A549 (cell line): ENCODE data around the gene STRIP2. TPM values are rescaled to one million over a fixed set of nuclear protein-coding genes. Genes with fewer than 3 reads are reported as not detected.
"Not testable (repeated sequence)": the region's sequence is repeated elsewhere in the genome, so short reads cannot be mapped to it uniquely, and the experiment has no call there.

Experiments used
- ATAC-seq, 2 experiments: fragments of 200-7000 bp in 1 of 2; fragments of >200 bp in 1 of 2; cut with Nextera tagmentation in 1 of 2; cut with Tn5 transposase in 1 of 2; 3 replicates each; pipeline versions ENCODE4 v1.8.0 to v1.9.1; 2018 to 2020; ENCODE audit warnings: mild to moderate bottlenecking in 1 of 2, moderate library complexity in 1 of 2
- CTCF ChIA-PET: fragments of 300-600 bp; sonication (Branson Sonifier 250); formaldehyde crosslinking; extraction: SDS; loops from one replicate; lab custom pipeline; 2021; ENCODE audit warnings: antibody characterized with exemption, inconsistent platforms; lab: Yijun Ruan, JAX
- POLR2A ChIA-PET: fragments of 350-600 bp; formaldehyde crosslinking; extraction: SDS; loops from one replicate; lab custom pipeline; 2021; ENCODE audit warnings: antibody characterized with exemption, inconsistent platforms; lab: Yijun Ruan, JAX
- DNase-seq, 2 experiments: peaks; one replicate each; pipeline versions ENCODE4 v3.0.0 to v3.0.0-alpha.2; 2011 to 2016; ENCODE audit warnings: low read depth in 1 of 2, low spot score in 1 of 2
- FAIRE-seq: peaks from 2 replicates; lab custom pipeline; 2011; peaks lifted over from hg19 to GRCh38; lab: Jason Lieb, UNC
- H3K27ac ChIP-seq, 2 experiments: fragments of >200 bp; sonication (Bioruptor Twin); formaldehyde crosslinking; 3 replicates each; pipeline ENCODE4 v1.5.1; 2016 to 2017
- H3K4me1 ChIP-seq: fragments of >200 bp; sonication (Bioruptor Twin); formaldehyde crosslinking; 3 replicates; pipeline ENCODE4 v1.6.1; 2016
- H3K4me2 ChIP-seq: fragments of >200 bp; sonication (Bioruptor Twin); formaldehyde crosslinking; 3 replicates; pipeline ENCODE4 v1.6.1; 2016
- H3K4me3 ChIP-seq: fragments of >200 bp; sonication (Bioruptor Twin); formaldehyde crosslinking; 3 replicates; pipeline ENCODE4 v1.5.1; 2016
- H3K9me3 ChIP-seq: fragments of >200 bp; sonication (Bioruptor Twin); formaldehyde crosslinking; 3 replicates; pipeline ENCODE4 v1.6.1; 2016
- CBX2 ChIP-seq: fragments of 200-600 bp; sonication (generic); IDR thresholded peaks from 2 replicates; pipeline ENCODE4 v1.6.1; 2016; ENCODE audit warnings: low read depth, mild to moderate bottlenecking, borderline replicate concordance
- CBX8 ChIP-seq: fragments of 200-600 bp; sonication (generic); IDR thresholded peaks from 2 replicates; pipeline ENCODE4 v1.6.1; 2016
- CEBPB ChIP-seq, 2 experiments: fragments of >200 bp in 1 of 2; sonication (Bioruptor Twin) in 1 of 2; formaldehyde crosslinking in 1 of 2; IDR thresholded peaks; 2 replicates each; pipeline ENCODE4 v1.6.1; 2012 to 2016
- CTCF ChIP-seq: fragments of >200 bp; sonication (Bioruptor Twin); formaldehyde crosslinking; IDR thresholded peaks from 3 replicates; pipeline ENCODE4 v1.5.1; 2016
- E2F6 ChIP-seq: IDR thresholded peaks from 2 replicates; pipeline ENCODE4 v1.6.1; 2012; ENCODE audit warnings: low read depth, borderline replicate concordance
- ELK1 ChIP-seq: fragments of 150-350 bp; IDR thresholded peaks from 2 replicates; pipeline ENCODE4 v1.6.1; 2014; ENCODE audit warnings: low read depth, mild to moderate bottlenecking, low read length
- EP300 ChIP-seq, 2 experiments: fragments of >200 bp; sonication (Bioruptor Twin); formaldehyde crosslinking; IDR thresholded peaks; 2 replicates in 1 of 2; 3 replicates in 1 of 2; pipeline ENCODE4 v1.6.1; 2016 to 2017
- ESRRA ChIP-seq: fragments of 150-350 bp; IDR thresholded peaks from 2 replicates; pipeline ENCODE4 v1.6.1; 2014; ENCODE audit warnings: mild to moderate bottlenecking, low read length, borderline replicate concordance
- HDAC2 ChIP-seq: fragments of 200-600 bp; sonication (generic); IDR thresholded peaks from 2 replicates; pipeline ENCODE4 v1.6.1; 2016
- HEYL ChIP-seq: fragments of 250-450 bp; sonication (Bioruptor Pico); IDR thresholded peaks from 2 replicates; pipeline ENCODE4 v1.8.0; 2021; ENCODE audit warnings: mild to moderate bottlenecking, moderate library complexity
- JUNB ChIP-seq: fragments of >200 bp; sonication (Bioruptor Twin); formaldehyde crosslinking; IDR thresholded peaks from 2 replicates; pipeline ENCODE4 v1.6.1; 2016
- KDM1A ChIP-seq: fragments of 200-600 bp; sonication (generic); IDR thresholded peaks from 2 replicates; pipeline ENCODE4 v1.6.1; 2016; ENCODE audit warnings: low read depth, mild to moderate bottlenecking
- KDM5A ChIP-seq: fragments of 200-600 bp; sonication (generic); IDR thresholded peaks from 2 replicates; pipeline ENCODE4 v1.6.1; 2016; ENCODE audit warnings: antibody characterized with exemption, mild to moderate bottlenecking
- MYC ChIP-seq: IDR thresholded peaks from 2 replicates; pipeline ENCODE4 v1.6.1; 2012; ENCODE audit warnings: mild to moderate bottlenecking, inconsistent platforms, low read length, improper control_type of control experiment, borderline replicate concordance
- NFE2L2 ChIP-seq: fragments of 150-350 bp; conservative IDR thresholded peaks from 2 replicates; pipeline ENCODE4 v1.6.1; 2014; ENCODE audit warnings: low read length
- NR3C1 ChIP-seq: fragments of >200 bp; sonication (Bioruptor Twin); formaldehyde crosslinking; IDR thresholded peaks from 3 replicates; pipeline ENCODE4 v1.6.1; 2017
- POLR2A ChIP-seq: IDR thresholded peaks from 2 replicates; pipeline ENCODE4 v1.6.1; 2012; ENCODE audit warnings: mild to moderate bottlenecking, low read length
- RCOR1 ChIP-seq: fragments of 150-350 bp; IDR thresholded peaks from 2 replicates; pipeline ENCODE4 v1.6.1; 2014; ENCODE audit warnings: antibody characterized with exemption, low read length, low read depth
- REST ChIP-seq: fragments of 200-600 bp; sonication (generic); IDR thresholded peaks from 2 replicates; pipeline ENCODE4 v1.6.1; 2016; ENCODE audit warnings: antibody characterized with exemption, mild to moderate bottlenecking, moderate library complexity
- RNF2 ChIP-seq: fragments of 200-600 bp; sonication (generic); IDR thresholded peaks from 2 replicates; pipeline ENCODE4 v1.6.1; 2016; ENCODE audit warnings: low read depth, mild to moderate bottlenecking, antibody characterized with exemption, moderate library complexity, borderline replicate concordance
- SMC3 ChIP-seq: fragments of >200 bp; sonication (Bioruptor Twin); formaldehyde crosslinking; IDR thresholded peaks from 3 replicates; pipeline ENCODE4 v1.6.1; 2018; ENCODE audit warnings: inconsistent platforms
- ZFP36 ChIP-seq: fragments of 450-650 bp; IDR thresholded peaks from 2 replicates; pipeline ENCODE4 v1.6.1; 2014; ENCODE audit warnings: borderline replicate concordance; ENCODE audit not compliant: partially characterized antibody
- WGBS: methylation state at CpG from one replicate; pipeline ENCODE4 v1.1.6; 2017; ENCODE audit errors: missing lambda C conversion rate; 5-methylcytosine and 5-hydroxymethylcytosine counted together
- polyA plus RNA-seq, 4 experiments: library from polyadenylated mRNA; depleted of rRNA in 3 of 4; stranded (reverse); fragments of >200 nt; fragmentation: RNase III in 1 of 4; extraction: RNeasy Plus Mini Kit Qiagen cat#74134 plus additional on column Dnase treatment in 1 of 4; gene quantifications; 2 replicates in 3 of 4; 3 replicates in 1 of 4; pipeline ENCODE4 v1.2.3, GENCODE V29; 2011 to 2017

Gene STRIP2
- polyA plus RNA-seq, 2 of the 4 experiments (the other 2 are of a cell fraction), result 4.9 to 7.2 TPM

GRCh38 chr7:129439963-129440625 is 5.9 kb downstream of the STRIP2 start:
- 94% methylated on average over 3 of the region's 3 CpGs for WGBS
- Histone ChIP-seq H3K4me1 (peaks cover 22% of the 10 kb centered on the region), H3K4me3 (no peak overlapping the region), H3K9me3 (no peaks in the 10 kb centered on the region), H3K27ac (peak overlapping the region; percentile 48 to 75), H3K4me2 (peak overlapping the region; percentile 73; the same call in 2 of the 3 replicates)
- FAIRE-seq (no peak), DNase-seq (no peak), ATAC-seq (no peak)
- POLR2A ChIA-PET, result no interaction called here
- TF ChIP-seq SMC3 (no peak), CTCF (no peak), KDM5A (no peak), JUNB (no peak), E2F6 (no peak), NFE2L2 (no peak), NR3C1 (no peak), CEBPB (IDR thresholded peaks at IDR 0.05) (no peak), POLR2A (no peak), KDM1A (no peak)
- CTCF ChIA-PET, result interaction anchor here (0.9 to 3.6 kb wide), 8 partner anchors 13 to 222 kb away, joined by 3 to 11 read pairs (median 6); no protein-coding TSS in a partner anchor

GRCh38 chr7:129443612-129444011 is 9.4 kb downstream of the STRIP2 start:
- Histone ChIP-seq H3K4me3 (no peak overlapping the region), H3K27ac (no peak overlapping the region), H3K4me1 (peaks cover 17% of the 10 kb centered on the region), H3K9me3 (peaks cover 7% of the 10 kb centered on the region; the same call in 1 of the 3 replicates), H3K4me2 (no peak overlapping the region)
- FAIRE-seq (no peak), ATAC-seq (no peak), DNase-seq (no peak)
- CTCF ChIA-PET, result interaction anchor here (0.7 to 1.6 kb wide), 5 partner anchors 13 to 274 kb away, joined by 3 to 5 read pairs (median 3); no protein-coding TSS in a partner anchor
- no peak for TF ChIP-seq ELK1
- no peak for TF ChIP-seq RNF2
- TF ChIP-seq HDAC2, result no peak
- no peak for TF ChIP-seq ZFP36
- TF ChIP-seq POLR2A, result no peak
- TF ChIP-seq MYC, result no peak
- TF ChIP-seq REST, result no peak
- no peak for TF ChIP-seq E2F6
- no peak for TF ChIP-seq EP300 (IDR thresholded peaks at IDR 0.05)
- TF ChIP-seq CBX8, result no peak
- no peak for TF ChIP-seq RCOR1
- no peak for TF ChIP-seq KDM1A
- TF ChIP-seq ESRRA, result no peak
- no peak for TF ChIP-seq HEYL (CRISPR knock-in tag)
- no peak for TF ChIP-seq CBX2
- POLR2A ChIA-PET, result no interaction called here
- 46% methylated on average over 2 of the region's 2 CpGs for WGBS

- H3K4me3 ChIP-seq, ATAC-seq, DNase-seq, H3K4me2 ChIP-seq, H3K27ac ChIP-seq, FAIRE-seq, POLR2A ChIA-PET, H3K4me1 ChIP-seq: not testable (repeated sequence)
- CTCF ChIA-PET, result interaction anchor here (1.0 to 1.3 kb wide), 2 partner anchors 19 to 77 kb away, joined by 3 read pairs; no protein-coding TSS in a partner anchor
- H3K9me3 ChIP-seq, result peaks cover 17% of the 10 kb centered on the region; the same call in 1 of the 3 replicates
- WGBS, result 72% methylated on average over 5 of the region's 5 CpGs
Measured at GRCh38 chr7:129444776-129445175, 10.5 kb downstream of the STRIP2 start.

- H3K9me3 ChIP-seq, result peaks cover 17% of the 10 kb centered on the region; the same call in 1 of the 3 replicates
- WGBS, result 38% methylated on average over 2 of the region's 2 CpGs
- ATAC-seq, H3K4me1 ChIP-seq, DNase-seq, FAIRE-seq, H3K27ac ChIP-seq, H3K4me2 ChIP-seq, H3K4me3 ChIP-seq, CTCF ChIA-PET, POLR2A ChIA-PET: not testable (repeated sequence)
Measured at GRCh38 chr7:129446925-129447324, 12.7 kb downstream of the STRIP2 start.
